ENCODE data around the gene ZNF710. TPM values are rescaled to one million over a fixed set of nuclear protein-coding genes. Genes with fewer than 3 reads are reported as not detected.

Gene ZNF710
- total RNA-seq, 3 donors from 2014 or later (not counting 1 experiment from before 2014, with no cell fraction given): 26.5 to 43.1 (median 26.6) TPM

GRCh38 chr15:90043530-90044010, 42.4 kb downstream of the ZNF710 start:
- H3K4me1 Mint-ChIP-seq: peaks cover 43 to 44% of the 10 kb centered on the region in 2 donors
- no peaks in the 10 kb centered on the region for H3K36me3 Mint-ChIP-seq
- Histone ChIP-seq H3K9me3 (ENCODE audit: control insufficient read depth, insufficient read depth, low read length) (no peaks in the 10 kb centered on the region), H3K27ac (ENCODE audit: low read length) (no peak overlapping the region), H3K4me1 (ENCODE audit: control insufficient read depth, insufficient read depth, low read length) (peaks cover 47% of the 10 kb centered on the region), H3K4me3 (ENCODE audit: low read length) (no peak overlapping the region), H3K36me3 (ENCODE audit: control insufficient read depth, insufficient read depth, low read length) (no peaks in the 10 kb centered on the region), H3K27me3 (ENCODE audit: control insufficient read depth, insufficient read depth, low read length) (no peaks in the 10 kb centered on the region)
- no peaks in the 10 kb centered on the region for H3K9me3 Mint-ChIP-seq
- no peak overlapping the region for H3K4me3 Mint-ChIP-seq
- H3K27me3 Mint-ChIP-seq (ENCODE audit: low read depth in 2 of 2): no peaks in the 10 kb centered on the region
- no peak for DNase-seq
- no peak for TF ChIP-seq CTCF (IDR thresholded peaks at IDR 0.05)
- no peak for ATAC-seq
- peak overlapping the region; percentile 3 to 65 for H3K27ac Mint-ChIP-seq
- intact Hi-C loops (cut with micrococcal nuclease): no loop called here
- WGBS (ENCODE audit: insufficient coverage): 95% methylated on average over 5 of the region's 5 CpGs

- Mint-ChIP-seq H3K27me3 (ENCODE audit: low read depth in 2 of 2) (no peaks in the 10 kb centered on the region), H3K9me3 (no peaks in the 10 kb centered on the region), H3K27ac (peak overlapping the region; percentile 3 to 65), H3K4me3 (no peak overlapping the region), H3K36me3 (no peaks in the 10 kb centered on the region), H3K4me1 (peaks cover 43 to 46% of the 10 kb centered on the region in 2 donors)
- Histone ChIP-seq H3K36me3 (ENCODE audit: control insufficient read depth, insufficient read depth, low read length) (no peaks in the 10 kb centered on the region), H3K9me3 (ENCODE audit: control insufficient read depth, insufficient read depth, low read length) (no peaks in the 10 kb centered on the region), H3K27me3 (ENCODE audit: control insufficient read depth, insufficient read depth, low read length) (no peaks in the 10 kb centered on the region), H3K4me1 (ENCODE audit: control insufficient read depth, insufficient read depth, low read length) (peaks cover 43% of the 10 kb centered on the region), H3K27ac (ENCODE audit: low read length) (no peak overlapping the region), H3K4me3 (ENCODE audit: low read length) (no peak overlapping the region)
- DNase-seq (no peak), ATAC-seq (peak in 2 of 3 donors; percentile 38 to 50)
- intact Hi-C loops (cut with micrococcal nuclease): no loop called here
- no peak for TF ChIP-seq CTCF (IDR thresholded peaks at IDR 0.05)
- 93% methylated on average over 14 of the region's 14 CpGs for WGBS (ENCODE audit: insufficient coverage)
Measured at GRCh38 chr15:90044191-90044590, 43.1 kb downstream of the ZNF710 start.

- Mint-ChIP-seq H3K4me1 (peaks cover 43 to 47% of the 10 kb centered on the region in 2 donors), H3K27me3 (ENCODE audit: low read depth in 2 of 2) (no peaks in the 10 kb centered on the region), H3K27ac (peak overlapping the region; percentile 68 to 73), H3K4me3 (no peak overlapping the region), H3K36me3 (no peaks in the 10 kb centered on the region), H3K9me3 (no peaks in the 10 kb centered on the region)
- Histone ChIP-seq H3K27me3 (ENCODE audit: control insufficient read depth, insufficient read depth, low read length) (no peaks in the 10 kb centered on the region), H3K4me1 (ENCODE audit: control insufficient read depth, insufficient read depth, low read length) (peaks cover 39% of the 10 kb centered on the region), H3K9me3 (ENCODE audit: control insufficient read depth, insufficient read depth, low read length) (no peaks in the 10 kb centered on the region), H3K4me3 (ENCODE audit: low read length) (no peak overlapping the region), H3K27ac (ENCODE audit: low read length) (no peak overlapping the region), H3K36me3 (ENCODE audit: control insufficient read depth, insufficient read depth, low read length) (no peaks in the 10 kb centered on the region)
- ATAC-seq (no peak), DNase-seq (no peak)
- intact Hi-C loops (cut with micrococcal nuclease): no loop called here
- no peak for TF ChIP-seq CTCF (IDR thresholded peaks at IDR 0.05)
- 95% methylated on average over 4 of the region's 4 CpGs for WGBS (ENCODE audit: insufficient coverage)
Measured at GRCh38 chr15:90044916-90045371, 43.8 kb downstream of the ZNF710 start.

GRCh38 chr15:90046289-90046688, 45.2 kb downstream of the ZNF710 start:
- Mint-ChIP-seq H3K4me3 (no peak overlapping the region), H3K36me3 (no peaks in the 10 kb centered on the region), H3K9me3 (no peaks in the 10 kb centered on the region), H3K4me1 (peaks cover 40 to 42% of the 10 kb centered on the region in 2 donors), H3K27me3 (ENCODE audit: low read depth in 2 of 2) (no peaks in the 10 kb centered on the region), H3K27ac (peak overlapping the region in 1 of 2 donors; percentile 66)
- TF ChIP-seq CTCF (IDR thresholded peaks at IDR 0.05): no peak
- DNase-seq (no peak), ATAC-seq (no peak)
- no peaks in the 10 kb centered on the region for H3K27me3 ChIP-seq (ENCODE audit: control insufficient read depth, insufficient read depth, low read length)
- no peaks in the 10 kb centered on the region for H3K36me3 ChIP-seq (ENCODE audit: control insufficient read depth, insufficient read depth, low read length)
- H3K4me1 ChIP-seq (ENCODE audit: control insufficient read depth, insufficient read depth, low read length): peaks cover 35% of the 10 kb centered on the region
- peak overlapping the region; percentile 62 for H3K27ac ChIP-seq (ENCODE audit: low read length)
- intact Hi-C loops (cut with micrococcal nuclease): no loop called here
- no peak overlapping the region for H3K4me3 ChIP-seq (ENCODE audit: low read length)
- WGBS (ENCODE audit: insufficient coverage): 83% methylated on average over 7 of the region's 7 CpGs
- H3K9me3 ChIP-seq (ENCODE audit: control insufficient read depth, insufficient read depth, low read length): no peaks in the 10 kb centered on the region
